GM12801 (cell line): Measurements from ENCODE around the gene IL13RA1.

ENCODE experiments used
- CTCF ChIP-seq: IDR thresholded peaks from one replicate; pipeline ENCODE4 v1.5.1; 2011; ENCODE audit warnings: control low read depth; ENCODE audit not compliant: insufficient read length; ENCODE audit errors: extremely low read depth

The IL13RA1 gene

DNA sequence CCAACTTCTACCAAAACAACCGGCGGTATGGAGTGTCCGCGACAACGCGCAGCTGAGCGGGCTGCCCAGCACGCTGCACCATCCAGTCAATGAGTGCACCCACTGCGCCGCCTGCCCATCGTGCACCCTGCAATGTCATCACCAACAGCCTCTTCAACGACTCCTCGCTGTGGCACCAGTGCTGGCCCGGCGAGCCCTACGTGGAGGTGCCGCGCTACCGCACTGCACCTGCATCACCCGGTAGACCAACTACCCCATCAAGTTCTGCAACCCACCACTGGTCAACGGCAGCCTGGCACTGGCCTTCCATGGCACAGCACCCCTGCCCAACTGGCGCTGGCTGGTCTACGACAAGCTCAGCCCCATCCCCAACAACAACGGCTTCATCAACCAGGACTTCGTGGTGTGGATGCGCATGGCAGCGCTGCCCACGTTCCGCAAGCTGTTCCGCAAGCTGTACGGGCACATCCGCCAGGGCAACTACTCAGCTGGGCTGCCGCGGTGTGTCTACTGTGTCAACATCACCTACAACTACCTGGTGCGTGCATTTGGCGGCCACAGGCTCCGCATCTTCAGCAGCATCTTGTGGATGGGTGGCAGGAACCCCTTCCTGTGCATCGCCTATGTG is 42.8 kb downstream of the IL13RA1 start:
- no peak for TF ChIP-seq CTCF

DNA sequence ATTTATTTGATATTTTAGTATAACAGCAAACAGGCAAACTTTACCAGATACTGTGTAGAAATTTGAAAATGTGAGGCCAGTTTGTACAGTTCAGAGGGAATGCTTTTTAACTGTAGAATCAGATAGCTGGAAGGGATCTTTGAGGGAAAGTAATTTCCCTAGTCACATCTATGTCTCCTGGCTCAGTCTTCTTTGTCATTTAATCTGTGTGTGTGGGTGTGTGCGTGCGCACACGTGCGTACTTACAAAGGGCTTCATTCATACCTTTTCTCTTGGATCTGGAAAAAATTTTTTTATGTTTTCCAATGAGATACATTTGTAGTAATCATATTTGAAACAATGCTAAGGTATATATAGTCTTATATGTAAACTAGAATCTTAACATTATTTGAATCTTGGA is 44.6 kb downstream of the IL13RA1 start:
- TF ChIP-seq CTCF = no peak

GRCh38 chrX:118773782-118774181 is 46.4 kb downstream of the IL13RA1 start:
- TF ChIP-seq CTCF = no peak

DNA sequence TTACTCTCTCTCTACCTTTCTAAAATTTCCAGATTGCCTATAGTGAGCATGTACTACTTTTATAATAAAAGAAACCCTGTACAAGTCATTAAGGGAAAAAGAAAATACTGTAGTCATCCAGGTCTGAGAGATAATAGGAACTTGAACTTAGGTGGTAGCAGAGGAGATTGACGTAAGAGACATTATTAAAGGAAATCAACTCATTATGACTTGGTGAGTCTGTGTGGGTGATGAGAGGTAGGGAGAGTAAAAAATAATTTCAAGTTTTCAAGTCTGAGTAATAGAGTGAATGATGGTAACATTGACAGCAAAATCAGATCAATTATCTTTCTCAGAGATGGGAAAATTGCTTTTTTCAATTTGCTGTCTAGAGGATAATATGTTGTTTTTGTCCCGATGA is 52.2 kb downstream of the IL13RA1 start:
- TF ChIP-seq CTCF = no peak

DNA sequence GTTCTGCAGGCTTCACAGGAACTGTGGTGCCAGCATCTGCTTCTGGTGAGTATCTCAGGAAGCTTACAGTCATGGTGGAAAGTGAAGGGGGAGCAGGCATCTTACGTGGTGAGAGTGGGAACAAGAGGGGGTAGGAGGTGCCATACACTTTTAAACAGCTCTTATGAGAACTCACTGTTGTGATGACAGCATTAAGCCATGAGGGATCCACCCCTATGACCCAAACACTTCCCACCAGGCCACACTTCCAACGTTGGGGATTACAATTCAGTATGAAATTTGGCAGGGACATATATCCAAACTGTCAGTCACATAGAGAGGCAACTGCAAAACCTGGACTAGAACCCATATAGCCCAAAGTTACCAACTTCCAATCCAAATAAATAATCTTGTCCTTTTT is 53.1 kb downstream of the IL13RA1 start:
- TF ChIP-seq CTCF = no peak

GRCh38 chrX:118780911-118781310 is 53.5 kb downstream of the IL13RA1 start:
- no peak for TF ChIP-seq CTCF

DNA sequence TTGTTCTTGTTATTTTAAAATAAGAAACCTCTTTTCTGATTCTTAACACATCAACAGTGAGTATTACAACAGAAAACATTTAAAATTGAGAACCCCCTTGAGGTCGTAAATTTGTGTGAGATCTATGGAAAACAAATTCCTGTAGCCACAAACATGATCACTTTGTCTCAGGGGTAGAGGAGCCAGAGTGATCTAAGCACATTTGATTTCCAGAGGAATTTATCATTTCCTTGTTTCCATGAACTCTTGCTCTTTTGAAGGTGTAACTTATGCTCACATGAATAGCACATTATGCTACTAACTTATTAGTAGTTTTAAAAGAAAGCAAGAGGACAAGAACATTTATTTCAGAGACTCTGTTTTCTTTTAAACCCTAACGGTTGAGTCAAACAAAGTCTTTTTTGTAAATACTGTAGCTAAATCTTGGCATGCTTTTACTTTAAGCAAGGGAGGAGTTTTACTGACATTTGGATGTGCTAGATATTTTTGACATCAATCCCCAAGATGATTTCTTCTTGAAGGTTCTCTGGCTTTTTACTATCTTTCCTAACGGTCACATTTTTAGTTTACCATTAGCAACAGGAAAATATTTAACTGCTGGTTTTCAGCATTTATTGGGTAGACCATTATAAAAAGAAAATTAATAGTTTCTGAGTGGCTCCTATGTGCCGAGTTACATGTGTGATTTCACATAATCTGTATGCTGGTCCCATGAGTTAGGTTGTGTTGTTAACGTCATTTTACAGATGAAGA is 68.3 kb downstream of the IL13RA1 start:
- TF ChIP-seq CTCF = no peak
